DND-41 (cell line): ENCODE results near the gene LGALS7.
"Not testable (repeated sequence)": the region's sequence is repeated elsewhere in the genome, so short reads cannot be mapped to it uniquely, and the experiment has no call there.

Experiments used
- ATAC-seq: fragments of 200-7000 bp; cut with Tn5 transposase; 3 replicates; pipeline ENCODE4 v1.9.1; 2021; ENCODE audit warnings: low read depth; ENCODE audit not compliant: insufficient read depth
- DNase-seq: peaks from one replicate; pipeline ENCODE4 v3.0.0-alpha.2; 2020
- H2AFZ ChIP-seq: 2 replicates; pipeline ENCODE4 v1.6.0; 2012; ENCODE audit warnings: low read depth, low read length
- H3K27ac ChIP-seq: 2 replicates; pipeline ENCODE4 v1.5.1; 2012; ENCODE audit warnings: low read length, inconsistent platforms
- H3K27me3 ChIP-seq: fragments of 200-600 bp; sonication (generic); 2 replicates; pipeline ENCODE4 v1.6.0; 2012; ENCODE audit warnings: low read length, mild to moderate bottlenecking, inconsistent platforms; ENCODE audit not compliant: insufficient read depth, poor library complexity
- H3K36me3 ChIP-seq: 2 replicates; pipeline ENCODE4 v1.5.1; 2012; ENCODE audit warnings: low read length, inconsistent platforms; ENCODE audit not compliant: insufficient read depth
- H3K4me1 ChIP-seq: 2 replicates; pipeline ENCODE4 v1.5.1; 2012; ENCODE audit warnings: mild to moderate bottlenecking, low read length; ENCODE audit not compliant: insufficient read depth
- H3K4me2 ChIP-seq: 2 replicates; pipeline ENCODE4 v1.6.0; 2012; ENCODE audit warnings: mild to moderate bottlenecking, moderate library complexity, low read length, inconsistent platforms; ENCODE audit not compliant: insufficient read depth
- H3K4me3 ChIP-seq, 2 experiments: fragments of 200-600 bp in 1 of 2; shearing (Covaris generic) in 1 of 2; 2 replicates each; pipeline ENCODE4 v1.5.1; 2012 to 2016; ENCODE audit warnings: inconsistent platforms in 2 of 2, low read length in 2 of 2, mild to moderate bottlenecking in 2 of 2, low read depth in 1 of 2, moderate library complexity in 1 of 2
- H3K79me2 ChIP-seq: 2 replicates; pipeline ENCODE4 v1.6.0; 2012; ENCODE audit warnings: low read length, inconsistent platforms; ENCODE audit not compliant: insufficient read depth
- H3K9ac ChIP-seq: 2 replicates; pipeline ENCODE4 v1.6.0; 2012; ENCODE audit warnings: low read depth, mild to moderate bottlenecking, inconsistent platforms, low read length, moderate library complexity
- H3K9me3 ChIP-seq: 2 replicates; pipeline ENCODE4 v1.5.1; 2012; ENCODE audit warnings: low read length, moderate library complexity, mild to moderate bottlenecking, inconsistent platforms; ENCODE audit not compliant: insufficient read depth, severe bottlenecking
- H4K20me1 ChIP-seq: 2 replicates; pipeline ENCODE4 v1.6.0; 2012; ENCODE audit warnings: low read length; ENCODE audit not compliant: insufficient read depth
- CTCF ChIP-seq: IDR thresholded peaks from 2 replicates; pipeline ENCODE4 v1.5.1; 2012; ENCODE audit warnings: borderline replicate concordance, low read length, moderate library complexity, mild to moderate bottlenecking; ENCODE audit not compliant: poor library complexity, severe bottlenecking; ENCODE audit errors: extremely low read depth
- EZH2 ChIP-seq: IDR thresholded peaks from 3 replicates; pipeline ENCODE4 v1.6.1; 2012; ENCODE audit warnings: borderline replicate concordance, low read depth, mild to moderate bottlenecking, moderate library complexity, low read length, inconsistent platforms; ENCODE audit not compliant: severe bottlenecking

LGALS7 gene

DNA sequence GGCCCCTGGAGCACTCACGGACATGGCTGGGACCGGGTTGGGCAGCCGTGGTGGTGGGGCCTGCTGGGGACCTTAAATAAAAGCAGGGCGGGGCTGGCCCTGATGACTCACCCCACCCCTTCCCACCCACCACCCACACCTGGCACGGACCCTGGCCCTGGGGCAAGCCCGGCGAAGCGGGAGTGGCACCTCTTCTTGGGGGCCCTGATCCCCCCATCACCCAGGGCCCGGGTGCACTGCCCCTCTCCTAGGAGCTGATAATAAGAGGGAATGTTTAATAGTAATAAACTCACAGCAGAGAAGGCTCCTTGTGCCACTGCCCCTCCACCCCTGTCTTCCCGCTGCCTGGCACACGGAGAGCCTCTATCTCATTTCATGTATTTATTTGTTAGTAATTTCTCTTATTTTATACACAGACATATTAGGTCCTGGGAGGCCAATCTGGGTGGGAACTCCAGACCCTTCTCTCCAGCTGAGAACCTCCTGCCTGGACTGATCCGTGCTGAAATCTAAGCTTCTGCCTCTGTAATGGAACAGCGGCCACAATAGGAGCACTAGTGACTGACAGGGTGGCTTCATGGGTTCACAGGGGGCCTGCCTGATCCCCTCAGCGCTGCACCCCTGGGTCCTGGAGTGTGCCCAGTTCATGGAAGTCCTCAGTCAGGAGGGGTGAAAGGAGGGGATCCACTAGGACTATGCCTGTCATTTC is at the start of gene LGALS7:
Gene LGALS7, minus strand, starts transcription at position 49 of the 709 bp plus-strand sequence. Its CDS starts 25 bp downstream, at position 24.
- DNase-seq (no peak), ATAC-seq (no peak)
- Histone ChIP-seq H3K4me1 (no peaks in the 10 kb centered on the region), H2AFZ (no peak within 1 kb of the TSS), H3K36me3 (no peaks in the 10 kb centered on the region), H3K79me2 (no peaks in the 10 kb centered on the region), H3K4me2 (no peak within 1 kb of the TSS), H3K4me3 (no peak within 1 kb of the TSS), H3K9ac (no peak within 1 kb of the TSS), H3K27me3 (peaks cover under 1% of the 10 kb centered on the region), H3K27ac (no peak within 1 kb of the TSS), H3K9me3 (no peaks in the 10 kb centered on the region), H4K20me1 (no peaks in the 10 kb centered on the region)
- TF ChIP-seq EZH2 (no peak), CTCF (no peak)

GRCh38 chr19:38821230-38821825 is 48.0 kb upstream of the LGALS7 start:
- not testable (repeated sequence) for ATAC-seq, DNase-seq, H3K4me1 ChIP-seq, H3K79me2 ChIP-seq, H3K27me3 ChIP-seq, H2AFZ ChIP-seq, H3K4me3 ChIP-seq, H3K9me3 ChIP-seq, H3K4me2 ChIP-seq, H3K9ac ChIP-seq, H4K20me1 ChIP-seq, H3K27ac ChIP-seq
- H3K36me3 ChIP-seq = peaks cover 26% of the 10 kb centered on the region

DNA sequence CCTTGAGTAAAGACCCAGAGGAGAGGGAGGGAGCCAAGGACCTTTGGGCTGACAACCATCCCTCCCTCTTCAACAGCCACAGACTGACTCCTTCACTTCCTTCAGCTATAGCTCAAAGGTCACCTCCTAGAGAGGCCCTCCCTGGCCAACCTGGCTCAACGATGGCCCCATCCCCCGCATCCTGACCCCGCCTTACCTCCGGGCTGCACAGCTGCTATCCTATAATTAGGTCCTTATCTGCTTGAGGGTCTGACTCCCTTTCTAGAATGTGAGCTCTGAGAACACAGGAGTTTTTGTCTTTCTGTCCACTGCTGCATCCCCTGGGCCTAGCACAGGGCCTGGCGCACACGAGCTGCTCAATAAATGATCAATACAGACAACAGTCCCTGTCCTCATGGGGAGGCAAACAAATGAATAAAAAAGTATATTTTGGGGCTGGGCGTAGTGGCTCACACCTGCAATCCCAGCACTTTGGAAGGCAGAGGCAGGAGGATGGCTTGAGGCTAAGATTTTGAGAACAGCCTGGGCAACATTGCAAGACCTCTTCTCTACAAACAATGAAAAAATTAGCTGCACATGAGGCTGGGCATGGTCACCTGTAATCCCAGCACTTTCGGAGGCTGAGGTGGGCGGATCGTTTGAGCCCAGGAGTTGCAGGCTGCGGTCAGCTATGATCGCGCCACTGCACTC is 46.1 kb upstream of the LGALS7 start:
- Histone ChIP-seq H3K27me3 (no peaks in the 10 kb centered on the region), H3K9ac (no peak overlapping the region), H3K9me3 (no peaks in the 10 kb centered on the region), H3K4me2 (no peak overlapping the region), H3K4me1 (no peaks in the 10 kb centered on the region), H3K79me2 (no peaks in the 10 kb centered on the region), H4K20me1 (peaks cover 9% of the 10 kb centered on the region), H2AFZ (no peak overlapping the region), H3K27ac (no peak overlapping the region), H3K4me3 (no peak overlapping the region), H3K36me3 (peaks cover 39% of the 10 kb centered on the region)
- TF ChIP-seq CTCF = no peak
- no peak for TF ChIP-seq EZH2
- no peak for DNase-seq
- ATAC-seq = no peak

GRCh38 chr19:38817081-38817480 is 43.8 kb upstream of the LGALS7 start:
- Histone ChIP-seq H3K4me2 (no peak overlapping the region), H3K9ac (no peak overlapping the region), H3K36me3 (peaks cover 37% of the 10 kb centered on the region), H2AFZ (no peak overlapping the region), H3K27me3 (no peaks in the 10 kb centered on the region), H4K20me1 (peaks cover 9% of the 10 kb centered on the region), H3K4me3 (no peak overlapping the region), H3K9me3 (no peaks in the 10 kb centered on the region), H3K27ac (no peak overlapping the region), H3K79me2 (no peaks in the 10 kb centered on the region), H3K4me1 (no peaks in the 10 kb centered on the region)
- no peak for ATAC-seq
- no peak for DNase-seq
- TF ChIP-seq CTCF (no peak), EZH2 (no peak)
